A549 treated with AZD9567 at 1 μM for 4 hours (cell line): ENCODE measurements around the gene FIG4. TPM values are rescaled to one million over a fixed set of nuclear protein-coding genes. Genes with fewer than 3 reads are reported as not detected.

Experiments
- total RNA-seq: library from RNA; stranded (reverse); fragments of 200-300 nt; extraction: Qiagen RNA extraction; gene quantifications from 5 replicates; pipeline ENCODE4 v1.2.3, GENCODE V29; 2022; ENCODE audit not compliant: insufficient read depth

FIG4 gene
- 3.8 to 5.6 TPM (median 4.1 TPM) in 5 replicates for total RNA-seq

GRCh38 chr6:109690737-109691621, at the start of gene FIG4, which contains the start of gene AK9:
FIG4 (plus strand) TSS chr6:109691296; CDS start chr6:109691436, 140 bp downstream.
AK9 (minus strand) TSS chr6:109691202; CDS start chr6:109675745, 15,457 bp downstream.

Other genes with a start within 250 kb of the FIG4 start
- 14.7 to 19.2 TPM (median 16.7 TPM) in 5 replicates for gene MICAL1, start 235.5 kb upstream of the FIG4 start, total RNA-seq
- 4.4 to 6.0 TPM (median 4.8 TPM) in 5 replicates for gene ZBTB24, start 208.1 kb upstream of the FIG4 start, total RNA-seq
- gene AK9, start 94 bp upstream of the FIG4 start, total RNA-seq, result 1.0 to 1.5 TPM (median 1.1 TPM) in 5 replicates